Measurements from ENCODE around the gene PBX1. TPM values are rescaled to one million over a fixed set of nuclear protein-coding genes. Genes with fewer than 3 reads are reported as not detected.

Gene PBX1
- total and polyA plus RNA-seq, 2 experiments from 2014 or later: 9.7 to 38.8 TPM

DNA sequence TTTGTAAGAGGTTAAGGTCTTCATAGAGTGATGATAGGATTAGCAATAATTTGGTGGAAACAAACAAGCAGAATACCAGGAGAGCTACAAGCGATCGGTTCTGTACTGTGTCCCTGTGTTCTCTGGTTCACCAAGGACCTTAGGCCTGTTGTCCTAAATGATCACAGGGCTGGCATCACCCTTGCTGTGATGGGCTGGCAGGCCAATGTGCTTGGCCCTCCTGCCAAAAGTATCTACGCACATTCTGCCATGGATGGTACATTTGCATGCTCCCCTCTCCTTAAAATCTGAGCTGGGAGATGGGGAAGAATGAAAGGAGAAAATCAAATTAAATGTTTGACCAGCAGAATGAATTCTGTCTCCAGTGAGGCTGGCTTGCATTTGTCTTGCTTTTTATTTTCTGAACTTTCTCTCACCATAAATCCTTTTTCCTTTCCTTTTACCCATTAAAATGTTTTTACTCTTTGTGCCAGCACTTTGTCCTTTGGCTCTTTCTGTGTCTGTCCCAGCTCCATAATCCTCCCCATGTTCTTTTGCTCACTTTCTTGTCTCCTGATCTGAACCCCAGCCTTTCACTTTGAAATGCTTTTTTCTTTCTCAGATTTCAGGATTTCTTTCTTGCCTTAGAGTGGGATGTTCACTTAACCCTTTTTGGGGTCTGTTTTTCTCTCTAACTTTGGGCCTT, 51.7 kb downstream of the PBX1 start:
- Histone ChIP-seq H3K4me1 (ENCODE audit: insufficient read depth) (peaks cover 25% of the 10 kb centered on the region), H3K27me3 (replicated peaks; ENCODE audit: insufficient read depth) (no peaks in the 10 kb centered on the region), H3F3A (ENCODE audit: insufficient read depth) (0 out of 2 replicates have a peak, but pooled peaks cover 17% of the 10 kb centered on the region), H2AFZ (no peak overlapping the region), H3K9me3 (ENCODE audit: low read depth) (no peaks in the 10 kb centered on the region), H3K9ac (no peak overlapping the region), H3K9me2 (ENCODE audit: insufficient read depth) (no peaks in the 10 kb centered on the region), H4K20me1 (ENCODE audit: insufficient read depth) (no peaks in the 10 kb centered on the region), H3K36me3 (ENCODE audit: low read depth) (no peaks in the 10 kb centered on the region), H3K79me2 (ENCODE audit: insufficient read depth) (peaks cover 75% of the 10 kb centered on the region), H3K4me3 (no peak overlapping the region), H3K27ac (no peak overlapping the region), H3K4me2 (ENCODE audit: unreplicated experiment) (no peak overlapping the region)
- WGBS, 2 experiments (ENCODE audit: low coverage in 1 of 2, low lambda C conversion rate in 2 of 2, missing lambda C conversion rate in 2 of 2): 59 to 62% methylated on average over 3 of the region's 3 CpGs
- no peak for DNase-seq
- in situ Hi-C loops (cut with MboI): loop anchor here (25.0 kb wide), 2 partner anchors 177 to 1073 kb away; no protein-coding TSS in a partner anchor
- TF ChIP-seq EZH2 (IDR thresholded peaks at IDR 0.05; ENCODE audit: insufficient read depth, poor library complexity, severe bottlenecking) (no peak), EZH2phosphoT487 (IDR thresholded peaks at IDR 0.05; ENCODE audit: insufficient read depth, low read depth) (no peak)

DNA sequence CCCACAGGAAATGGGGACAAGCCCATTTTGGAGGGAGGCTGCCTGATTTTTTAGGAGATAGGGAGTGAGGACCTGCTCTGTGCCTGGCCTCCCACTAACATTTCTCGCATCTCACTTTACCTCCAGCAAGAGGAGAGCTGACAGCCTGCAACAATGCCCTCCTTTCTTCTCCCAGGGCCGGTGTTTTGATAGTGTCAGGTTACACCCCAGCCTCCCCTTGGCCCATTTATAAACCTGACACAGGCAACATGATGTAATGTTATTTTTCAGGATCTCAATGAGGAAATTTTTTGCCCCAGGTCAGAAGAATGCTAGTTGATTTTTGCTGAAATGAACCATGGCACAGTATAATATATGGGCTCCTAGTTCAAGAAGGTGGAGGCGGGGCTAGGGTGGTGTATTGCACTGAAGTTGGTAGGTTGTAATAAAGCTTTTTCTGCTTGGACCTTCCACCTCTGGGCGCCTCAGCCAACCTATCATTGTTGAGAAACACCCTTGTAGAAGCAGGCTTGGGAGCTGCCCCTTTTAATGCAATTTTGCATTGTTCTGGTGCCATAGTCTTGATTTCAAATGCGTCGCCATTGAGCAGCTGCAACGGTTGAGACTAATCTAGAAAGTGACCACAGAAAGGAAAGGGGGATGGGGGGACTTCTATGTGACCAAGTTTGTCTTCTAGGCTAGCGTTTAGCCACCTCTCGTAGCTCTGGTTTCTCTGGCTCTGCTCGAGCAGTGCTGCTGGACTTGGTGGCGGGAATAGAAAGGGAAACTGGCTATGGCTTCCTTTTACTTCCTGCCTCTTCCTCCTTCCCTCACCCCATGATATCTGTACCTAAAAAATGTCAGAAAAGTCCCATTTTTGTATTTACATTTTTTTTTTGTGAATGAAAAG, 53.0 kb downstream of the PBX1 start:
- Histone ChIP-seq H3K4me1 (ENCODE audit: insufficient read depth) (peaks cover 25% of the 10 kb centered on the region), H3K9ac (no peak overlapping the region)

DNA sequence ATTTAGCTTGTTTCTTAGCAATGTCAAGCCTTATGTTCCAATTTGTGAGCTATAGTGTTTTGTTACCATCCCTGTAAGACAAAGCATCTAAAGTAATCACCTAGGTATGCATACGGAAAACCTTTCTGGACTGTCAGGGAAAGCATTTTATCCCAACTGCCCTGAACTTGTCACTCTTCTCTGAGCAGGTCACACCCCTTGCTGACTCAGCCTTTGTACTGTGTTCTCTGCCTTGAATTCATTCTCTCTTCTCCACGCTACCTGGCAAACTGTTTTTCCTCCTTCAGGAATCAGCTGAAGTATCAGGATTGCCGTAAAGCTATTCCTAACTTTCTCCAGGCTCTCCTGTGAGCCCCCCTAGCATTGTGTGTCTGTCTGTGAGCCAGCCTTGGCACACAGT, 54.2 kb downstream of the PBX1 start:
- TF ChIP-seq EZH2 (IDR thresholded peaks at IDR 0.05; ENCODE audit: insufficient read depth, poor library complexity, severe bottlenecking) (no peak), EZH2phosphoT487 (IDR thresholded peaks at IDR 0.05; ENCODE audit: insufficient read depth, low read depth) (no peak)
- Histone ChIP-seq H3K9ac (no peak overlapping the region), H3K9me2 (ENCODE audit: insufficient read depth) (no peaks in the 10 kb centered on the region), H3K36me3 (ENCODE audit: low read depth) (no peaks in the 10 kb centered on the region), H3K4me3 (no peak overlapping the region), H4K20me1 (ENCODE audit: insufficient read depth) (no peaks in the 10 kb centered on the region), H3K4me1 (ENCODE audit: insufficient read depth) (peaks cover 22% of the 10 kb centered on the region), H3K9me3 (ENCODE audit: low read depth) (no peaks in the 10 kb centered on the region), H3K27ac (no peak overlapping the region), H3K79me2 (ENCODE audit: insufficient read depth) (peaks cover 75% of the 10 kb centered on the region), H2AFZ (no peak overlapping the region), H3F3A (ENCODE audit: insufficient read depth) (0 out of 2 replicates have a peak, but pooled peaks cover 11% of the 10 kb centered on the region), H3K27me3 (replicated peaks; ENCODE audit: insufficient read depth) (no peaks in the 10 kb centered on the region), H3K4me2 (ENCODE audit: unreplicated experiment) (peak overlapping the region; percentile 22)
- peak; percentile 50 for DNase-seq
- 38 to 45% methylated on average over 3 of the region's 3 CpGs for WGBS, 2 experiments (ENCODE audit: low coverage in 1 of 2, low lambda C conversion rate in 2 of 2, missing lambda C conversion rate in 2 of 2)
- in situ Hi-C loops (cut with MboI): loop anchor here (25.0 kb wide), 2 partner anchors 174 to 1076 kb away; no protein-coding TSS in a partner anchor

More for the DNA sequence above, 53.0 kb downstream of the PBX1 start:
- no peaks in the 10 kb centered on the region for H3K9me2 ChIP-seq (ENCODE audit: insufficient read depth)
- no peak overlapping the region for H3K27ac ChIP-seq
- H3K9me3 ChIP-seq (ENCODE audit: low read depth): no peaks in the 10 kb centered on the region
- H3K27me3 ChIP-seq (replicated peaks; ENCODE audit: insufficient read depth): no peaks in the 10 kb centered on the region
- peak overlapping the region; percentile 16 for H3K4me2 ChIP-seq (ENCODE audit: unreplicated experiment)
- in situ Hi-C loops (cut with MboI): loop anchor here (25.0 kb wide), 2 partner anchors 175 to 1075 kb away; no protein-coding TSS in a partner anchor
- peak; percentile 57 for DNase-seq
- 0 out of 2 replicates have a peak, but pooled peaks cover 17% of the 10 kb centered on the region for H3F3A ChIP-seq (ENCODE audit: insufficient read depth)
- H3K36me3 ChIP-seq (ENCODE audit: low read depth): no peaks in the 10 kb centered on the region
- H2AFZ ChIP-seq: no peak overlapping the region
- no peaks in the 10 kb centered on the region for H4K20me1 ChIP-seq (ENCODE audit: insufficient read depth)
- H3K79me2 ChIP-seq (ENCODE audit: insufficient read depth): peaks cover 75% of the 10 kb centered on the region
- no peak overlapping the region for H3K4me3 ChIP-seq
- no peak for TF ChIP-seq EZH2 (IDR thresholded peaks at IDR 0.05; ENCODE audit: insufficient read depth, poor library complexity, severe bottlenecking)
- no peak for TF ChIP-seq EZH2phosphoT487 (IDR thresholded peaks at IDR 0.05; ENCODE audit: insufficient read depth, low read depth)
- 90% methylated on average over 11 of the region's 11 CpGs for WGBS, 2 experiments (ENCODE audit: low coverage in 1 of 2, low lambda C conversion rate in 2 of 2, missing lambda C conversion rate in 2 of 2)

DNA sequence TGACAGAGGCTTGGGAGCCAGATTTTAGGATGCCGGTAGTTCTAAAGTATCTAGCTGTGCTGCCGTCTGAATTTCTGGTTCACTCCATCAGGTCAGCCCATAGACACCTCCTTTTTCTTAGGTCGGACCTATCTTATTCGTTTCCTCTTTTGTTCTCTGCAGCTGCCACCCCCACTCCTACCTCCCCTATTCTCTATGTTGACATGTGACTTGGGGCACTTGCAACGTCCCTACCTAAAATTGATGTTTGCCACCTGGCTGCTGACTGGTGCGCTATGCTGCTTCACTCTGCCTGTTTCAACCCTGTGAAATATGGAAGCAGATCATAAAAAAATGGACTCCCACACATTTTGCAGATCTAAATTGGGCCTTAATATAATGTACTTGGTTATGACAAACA, 55.3 kb downstream of the PBX1 start:
- H4K20me1 ChIP-seq (ENCODE audit: insufficient read depth): no peaks in the 10 kb centered on the region
- no peak overlapping the region for H3K9ac ChIP-seq
- no peak overlapping the region for H3K4me2 ChIP-seq (ENCODE audit: unreplicated experiment)
- no peak overlapping the region for H3K27ac ChIP-seq
- H3K4me3 ChIP-seq: no peak overlapping the region
- H3K27me3 ChIP-seq (replicated peaks; ENCODE audit: insufficient read depth): no peaks in the 10 kb centered on the region
- H3F3A ChIP-seq (ENCODE audit: insufficient read depth): no peaks in the 10 kb centered on the region
- H3K9me2 ChIP-seq (ENCODE audit: insufficient read depth): no peaks in the 10 kb centered on the region
- no peak overlapping the region for H2AFZ ChIP-seq
- H3K79me2 ChIP-seq (ENCODE audit: insufficient read depth): peaks cover 82% of the 10 kb centered on the region
- 86 to 90% methylated on average over 6 of the region's 6 CpGs for WGBS, 2 experiments (ENCODE audit: low coverage in 1 of 2, low lambda C conversion rate in 2 of 2, missing lambda C conversion rate in 2 of 2)
- in situ Hi-C loops (cut with MboI): loop anchor here (25.0 kb wide), 2 partner anchors 173 to 1077 kb away; no protein-coding TSS in a partner anchor
- DNase-seq: no peak
- H3K36me3 ChIP-seq (ENCODE audit: low read depth): no peaks in the 10 kb centered on the region
- peaks cover 20% of the 10 kb centered on the region for H3K4me1 ChIP-seq (ENCODE audit: insufficient read depth)
- H3K9me3 ChIP-seq (ENCODE audit: low read depth): no peaks in the 10 kb centered on the region
- TF ChIP-seq EZH2 (IDR thresholded peaks at IDR 0.05; ENCODE audit: insufficient read depth, poor library complexity, severe bottlenecking) (no peak), EZH2phosphoT487 (IDR thresholded peaks at IDR 0.05; ENCODE audit: insufficient read depth, low read depth) (no peak)
